HG03378 (cell line): ENCODE results near the gene TMOD2.

Source experiments
- ATAC-seq: cut with Tn5 transposase; IDR thresholded peaks from one replicate; pipeline ENCODE4 v1.9.1; 2021; ENCODE audit warnings: mild to moderate bottlenecking, moderate library complexity; ENCODE audit not compliant: unreplicated experiment

The TMOD2 gene

DNA sequence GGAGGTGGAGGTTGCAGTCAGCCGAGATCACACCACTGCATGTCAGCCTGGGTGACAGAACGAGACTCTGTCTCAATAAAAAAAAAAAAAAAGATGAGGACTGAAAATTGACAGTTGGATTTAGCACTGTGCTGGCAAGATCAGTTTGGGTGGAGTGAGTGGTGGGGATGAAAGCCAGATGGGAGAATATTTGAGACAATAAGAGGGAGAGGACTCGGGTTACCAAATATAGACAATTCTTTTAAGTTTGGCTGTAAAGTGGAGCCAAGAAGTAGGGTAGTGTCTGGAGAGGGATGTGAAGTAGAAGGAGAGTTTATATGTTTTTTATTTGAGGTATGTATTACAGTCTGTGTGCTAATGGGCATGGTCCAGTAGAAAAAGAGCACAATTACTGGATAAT, 98.5 kb downstream of the TMOD2 start:
- no peak for ATAC-seq

GRCh38 chr15:51853998-51854397, 102.6 kb downstream of the TMOD2 start:
- ATAC-seq, result no peak

GRCh38 chr15:51855612-51856011, 104.2 kb downstream of the TMOD2 start:
- no peak for ATAC-seq

GRCh38 chr15:51856714-51857380, 105.5 kb downstream of the TMOD2 start:
- ATAC-seq, result no peak

DNA sequence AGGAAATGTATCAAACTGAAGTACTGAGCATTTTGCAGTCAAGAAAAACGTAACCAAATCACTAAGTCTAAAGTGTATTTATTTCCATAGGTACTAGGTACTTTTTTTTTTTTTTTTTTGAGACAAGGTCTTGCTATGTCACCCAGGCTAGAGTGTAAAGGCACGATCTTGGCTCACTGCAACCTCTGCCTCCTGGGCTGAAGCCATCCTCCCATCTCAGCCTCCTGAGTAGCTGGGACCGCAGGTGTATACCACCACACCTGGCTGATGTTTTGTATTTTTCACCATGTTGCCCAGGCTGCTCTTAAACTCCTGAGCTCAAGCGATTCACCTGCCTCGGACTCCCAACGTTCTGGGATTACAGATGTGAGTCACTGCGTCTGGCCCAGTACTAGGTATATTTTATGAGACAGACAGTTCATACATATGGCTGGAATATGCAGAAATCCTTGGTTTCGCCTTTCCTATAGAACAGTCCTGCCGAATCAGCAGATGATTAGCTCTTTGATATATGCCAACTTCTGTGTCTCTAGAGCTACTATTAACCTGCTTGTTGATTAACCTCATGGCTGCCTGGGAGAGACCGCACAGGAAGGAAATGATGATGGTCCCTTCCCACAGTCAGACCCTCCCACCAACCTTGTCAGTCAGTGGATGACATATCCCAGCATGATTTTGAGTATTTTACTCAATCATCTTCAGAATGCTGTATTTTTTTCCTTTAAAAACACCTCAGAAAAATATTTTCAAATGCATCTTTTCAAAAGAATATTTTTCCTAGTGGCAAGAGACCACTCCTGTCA, 110.4 kb downstream of the TMOD2 start:
- peak; percentile 59 for ATAC-seq

GRCh38 chr15:51863131-51863530, 111.7 kb downstream of the TMOD2 start:
- ATAC-seq, result no peak

GRCh38 chr15:51864408-51865056, 113.1 kb downstream of the TMOD2 start:
- no peak for ATAC-seq

DNA sequence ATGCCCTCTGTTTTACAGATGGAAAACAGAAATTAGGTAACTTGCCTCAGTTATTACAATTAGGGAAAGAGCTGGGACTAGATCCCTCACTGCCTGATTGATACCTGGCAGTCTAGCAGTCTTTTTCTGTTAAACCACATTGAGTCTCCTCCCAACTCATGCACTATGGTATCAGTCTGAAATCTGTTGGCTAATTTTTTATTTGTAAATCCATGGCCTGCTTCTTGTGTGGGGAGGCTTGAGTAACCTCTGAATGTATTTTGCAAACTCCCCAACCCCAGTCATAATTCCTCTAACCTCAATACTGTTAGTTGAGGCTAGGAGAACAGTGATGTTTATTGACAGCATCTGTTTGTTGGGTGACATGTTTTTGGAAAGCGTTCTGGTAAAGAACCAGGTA, 113.9 kb downstream of the TMOD2 start:
- no peak for ATAC-seq
